ENCODE measurements around the gene DDX19B.
"Not testable (repeated sequence)": the region's sequence is repeated elsewhere in the genome, so short reads cannot be mapped to it uniquely, and the experiment has no call there.

Gene DDX19B

DNA sequence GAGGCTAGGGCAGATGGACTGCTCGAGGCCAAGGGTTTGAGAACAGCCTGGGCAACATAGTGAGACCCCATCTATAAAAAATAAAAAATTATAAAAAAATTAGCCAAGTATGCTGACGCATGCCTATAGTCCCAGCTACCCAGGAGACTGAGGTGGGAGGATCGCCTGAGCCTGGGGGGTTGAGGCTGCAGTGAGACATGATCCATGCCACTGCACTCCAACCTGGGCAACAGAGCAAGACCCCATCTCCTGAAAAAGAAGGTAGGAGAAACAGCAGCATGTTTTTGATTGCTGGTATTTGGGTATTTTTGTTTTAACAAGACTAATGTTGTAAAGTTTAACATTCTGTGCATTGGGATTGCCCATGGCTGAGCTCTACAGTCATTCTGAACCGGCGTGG is 38.8 kb downstream of the DDX19B start:
- TF ChIP-seq POLR2A (IDR thresholded peaks at IDR 0.05; ENCODE audit: low read depth, low read length) (no peak), TAF1 (IDR thresholded peaks at IDR 0.05; ENCODE audit: borderline replicate concordance, low read depth, low read length) (no peak), POLR2AphosphoS5 (IDR thresholded peaks at IDR 0.05; ENCODE audit: low read depth, low read length) (no peak)
- FAIRE-seq (no peak), DNase-seq (ENCODE audit: insufficient read length) (no peak)

DNA sequence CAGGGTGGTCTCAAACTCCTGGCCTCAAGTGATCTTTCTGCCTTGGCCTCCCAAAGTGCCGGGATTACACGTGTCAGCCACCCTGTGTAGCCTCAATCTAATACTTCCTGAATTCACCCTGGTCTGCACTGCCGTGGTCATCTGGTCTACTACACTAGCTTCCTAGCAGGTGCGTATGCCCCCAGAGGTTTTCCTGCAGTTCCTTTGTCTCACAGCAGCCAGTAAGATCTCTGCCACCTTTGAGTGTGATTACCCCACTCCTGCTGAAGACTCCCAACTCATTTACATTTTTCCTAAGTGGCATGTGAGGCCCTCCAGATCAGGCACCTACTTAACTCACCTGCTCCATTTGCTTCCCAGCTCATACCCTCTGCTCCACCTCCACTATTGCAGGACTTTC is 42.6 kb downstream of the DDX19B start:
- no peak for DNase-seq (ENCODE audit: insufficient read length)
- no peak for TF ChIP-seq POLR2AphosphoS5 (IDR thresholded peaks at IDR 0.05; ENCODE audit: low read depth, low read length)
- FAIRE-seq = no peak

DNA sequence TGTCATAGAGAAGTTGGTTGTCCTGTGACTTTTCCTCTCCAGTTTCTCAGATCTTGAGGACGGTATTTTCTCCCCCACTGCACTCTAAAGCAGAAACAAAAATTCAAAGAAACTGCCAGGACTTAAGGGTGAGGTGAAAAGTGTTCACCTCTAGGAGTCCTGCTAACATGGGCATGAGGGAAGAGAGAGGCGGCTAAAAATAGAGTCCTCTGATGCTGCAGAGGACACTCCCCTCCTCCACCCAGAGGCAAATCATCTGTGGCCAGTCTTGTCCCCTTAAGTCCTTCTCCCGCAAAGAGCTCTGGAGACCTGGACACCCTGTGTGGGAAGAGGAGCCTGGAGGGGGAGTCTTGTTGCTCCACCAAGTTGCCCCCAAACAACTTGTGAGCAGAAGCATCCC is 43.0 kb downstream of the DDX19B start:
- FAIRE-seq = no peak
- TF ChIP-seq POLR2AphosphoS5 (IDR thresholded peaks at IDR 0.05; ENCODE audit: low read depth, low read length) (no peak), POLR2A (IDR thresholded peaks at IDR 0.05; ENCODE audit: low read depth, low read length) (no peak), TAF1 (IDR thresholded peaks at IDR 0.05; ENCODE audit: borderline replicate concordance, low read depth, low read length) (no peak)
- no peak for DNase-seq (ENCODE audit: insufficient read length)

DNA sequence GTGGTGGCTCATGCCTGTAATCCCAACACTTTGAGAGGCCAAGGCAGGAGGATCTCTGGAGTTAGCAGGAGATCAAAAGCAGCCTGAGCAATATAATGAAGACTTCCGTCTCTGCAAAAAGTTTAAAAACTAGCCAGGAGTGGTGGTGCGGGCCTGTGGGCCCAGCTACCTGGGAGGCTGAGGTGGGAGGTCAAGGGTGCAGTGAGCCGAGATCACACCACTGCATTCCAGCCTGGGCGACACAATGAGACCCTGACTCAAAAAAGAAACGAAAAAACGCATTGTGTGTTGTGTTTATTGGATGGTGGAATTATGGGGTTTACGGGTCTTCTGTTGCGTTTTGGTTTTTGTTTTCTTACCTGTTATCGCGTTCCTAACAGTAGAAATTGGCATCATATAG is 46.9 kb downstream of the DDX19B start:
- FAIRE-seq (no peak), DNase-seq (ENCODE audit: insufficient read length) (no peak)
- TF ChIP-seq POLR2AphosphoS5 (IDR thresholded peaks at IDR 0.05; ENCODE audit: low read depth, low read length) = no peak
- TF ChIP-seq TAF1 (IDR thresholded peaks at IDR 0.05; ENCODE audit: borderline replicate concordance, low read depth, low read length) = no peak
- no peak for TF ChIP-seq POLR2A (IDR thresholded peaks at IDR 0.05; ENCODE audit: low read depth, low read length)

DNA sequence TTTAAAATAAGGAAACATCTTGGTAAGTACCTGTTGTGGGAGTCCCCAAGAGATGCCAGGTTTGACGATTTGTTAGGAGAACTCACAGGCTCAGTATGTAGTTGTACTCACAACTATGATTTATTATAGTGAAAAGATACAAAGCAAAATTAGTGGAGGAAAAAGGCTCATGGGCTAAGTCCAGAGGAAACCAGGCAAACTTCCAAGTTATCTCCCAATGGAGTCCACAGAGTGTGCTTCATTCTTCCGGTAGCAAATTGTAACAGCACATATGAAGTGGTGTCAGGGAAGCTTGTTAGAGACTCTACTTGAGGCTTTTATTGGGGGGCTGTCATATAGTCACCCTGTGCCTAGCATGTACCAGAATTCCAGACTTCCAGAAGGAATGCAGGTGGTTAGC is 50.0 kb downstream of the DDX19B start:
- FAIRE-seq (no peak), DNase-seq (ENCODE audit: insufficient read length) (no peak)

DNA sequence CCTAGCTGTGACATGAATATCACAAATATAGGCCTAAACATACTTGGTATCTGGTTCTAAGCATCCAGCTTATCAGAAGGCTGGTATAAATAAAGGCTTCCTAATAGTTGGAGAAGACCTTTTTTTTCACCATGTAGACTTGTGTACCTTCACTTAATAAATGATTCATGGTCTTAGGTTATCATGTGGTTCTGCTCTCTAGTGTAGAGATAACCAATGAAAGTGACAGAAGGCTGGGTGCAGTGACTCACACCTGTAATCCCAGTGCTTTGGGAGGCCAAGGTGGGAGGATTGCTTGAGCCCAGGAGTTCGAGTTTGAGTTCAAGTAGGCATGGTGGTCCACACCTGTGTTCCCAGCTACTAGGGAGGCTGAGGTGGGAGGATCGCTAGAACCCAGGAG is 50.8 kb downstream of the DDX19B start:
- no peak for FAIRE-seq
- no peak for DNase-seq (ENCODE audit: insufficient read length)
- TF ChIP-seq TAF1 (IDR thresholded peaks at IDR 0.05; ENCODE audit: borderline replicate concordance, low read depth, low read length) = no peak
- no peak for TF ChIP-seq POLR2A (IDR thresholded peaks at IDR 0.05; ENCODE audit: low read depth, low read length)
- TF ChIP-seq POLR2AphosphoS5 (IDR thresholded peaks at IDR 0.05; ENCODE audit: low read depth, low read length) = no peak

More for the DNA sequence above, 50.0 kb downstream of the DDX19B start:
- TF ChIP-seq TAF1 (IDR thresholded peaks at IDR 0.05; ENCODE audit: borderline replicate concordance, low read depth, low read length) = no peak
- no peak for TF ChIP-seq POLR2AphosphoS5 (IDR thresholded peaks at IDR 0.05; ENCODE audit: low read depth, low read length)
- TF ChIP-seq POLR2A (IDR thresholded peaks at IDR 0.05; ENCODE audit: low read depth, low read length) = no peak

DNA sequence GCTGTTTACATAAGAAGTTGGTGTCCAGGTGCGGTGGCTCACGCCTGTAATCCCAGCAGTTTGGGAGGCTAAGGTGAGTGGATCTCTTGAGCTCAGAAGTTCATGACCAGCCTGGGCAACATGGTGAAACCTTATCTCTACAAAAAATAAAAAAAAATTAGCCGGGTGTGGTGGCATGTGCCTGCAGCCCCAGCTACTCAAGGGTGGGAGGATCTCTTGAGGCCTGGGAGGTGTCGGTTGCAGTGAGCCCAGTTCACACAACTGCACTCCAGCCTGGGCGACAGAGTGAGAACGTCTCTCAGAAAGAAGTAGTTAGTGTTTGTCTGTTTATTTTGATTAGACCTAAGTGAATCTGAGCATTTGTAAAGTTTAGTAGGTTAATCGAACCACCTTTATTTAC is 60.6 kb downstream of the DDX19B start:
- no peak for DNase-seq (ENCODE audit: insufficient read length)
- no peak for TF ChIP-seq POLR2A (IDR thresholded peaks at IDR 0.05; ENCODE audit: low read depth, low read length)
- no peak for TF ChIP-seq POLR2AphosphoS5 (IDR thresholded peaks at IDR 0.05; ENCODE audit: low read depth, low read length)
- no peak for TF ChIP-seq TAF1 (IDR thresholded peaks at IDR 0.05; ENCODE audit: borderline replicate concordance, low read depth, low read length)
- FAIRE-seq = no peak

DNA sequence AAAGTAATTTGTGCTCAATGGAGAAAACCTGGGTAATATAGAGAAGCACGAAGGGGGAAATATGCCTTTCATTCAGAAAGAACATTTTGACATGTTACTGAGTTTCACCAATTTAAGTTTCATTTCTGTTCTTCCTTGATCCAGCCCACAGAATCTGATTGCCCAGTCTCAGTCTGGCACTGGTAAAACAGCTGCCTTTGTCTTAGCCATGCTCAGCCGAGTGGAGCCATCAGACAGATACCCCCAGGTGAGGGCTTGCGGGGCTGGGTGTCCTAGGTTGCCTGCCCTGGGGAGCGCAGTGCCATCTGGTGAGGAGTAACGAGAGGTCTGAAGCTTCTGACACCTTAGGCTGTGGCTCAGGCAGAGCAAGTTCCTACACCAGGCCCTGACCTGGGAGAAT is 65.4 kb downstream of the DDX19B start:
- DNase-seq (ENCODE audit: insufficient read length) (peak; percentile 34), FAIRE-seq (no peak)
- TF ChIP-seq POLR2AphosphoS5 (IDR thresholded peaks at IDR 0.05; ENCODE audit: low read depth, low read length) (no peak), TAF1 (IDR thresholded peaks at IDR 0.05; ENCODE audit: borderline replicate concordance, low read depth, low read length) (no peak), POLR2A (IDR thresholded peaks at IDR 0.05; ENCODE audit: low read depth, low read length) (no peak)

DNA sequence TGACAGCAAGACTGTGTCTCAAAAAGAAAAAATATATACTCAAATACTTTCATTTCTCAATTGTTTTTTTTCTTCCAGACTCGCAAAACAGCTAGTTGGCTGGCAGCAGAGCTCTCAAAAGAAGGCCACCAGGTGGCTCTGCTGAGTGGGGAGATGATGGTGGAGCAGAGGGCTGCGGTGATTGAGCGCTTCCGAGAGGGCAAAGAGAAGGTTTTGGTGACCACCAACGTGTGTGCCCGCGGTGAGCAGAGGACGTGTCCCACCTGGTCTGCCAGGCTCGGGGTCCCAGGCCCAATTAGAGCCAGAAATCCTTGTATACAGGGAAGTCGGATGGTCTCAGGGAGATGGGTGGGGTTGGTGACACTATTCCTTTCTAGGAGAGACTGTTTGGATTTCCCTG is 71.2 kb downstream of the DDX19B start:
- DNase-seq (ENCODE audit: insufficient read length); FAIRE-seq: not testable (repeated sequence)

DNA sequence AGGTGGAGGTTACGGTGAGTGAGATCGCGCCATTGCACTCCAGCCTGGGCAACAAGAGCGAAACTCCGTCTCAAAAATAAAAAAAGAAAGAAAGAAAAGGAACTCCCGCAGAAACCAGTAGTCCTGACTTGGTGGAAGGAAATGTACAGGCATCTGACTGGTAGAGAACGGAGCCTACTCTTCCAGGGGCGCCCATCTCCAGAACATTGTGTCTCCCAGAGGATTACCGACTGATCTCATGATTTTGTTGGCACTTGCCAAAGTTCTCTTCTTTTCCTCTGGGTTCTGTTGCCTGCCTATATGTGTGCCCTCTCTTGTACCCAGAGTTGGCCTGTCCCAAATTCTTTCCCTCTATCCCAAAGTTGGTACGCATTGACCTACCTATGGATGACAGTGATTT is 71.9 kb downstream of the DDX19B start:
- FAIRE-seq (no peak), DNase-seq (ENCODE audit: insufficient read length) (no peak)
- TF ChIP-seq POLR2A (IDR thresholded peaks at IDR 0.05; ENCODE audit: low read depth, low read length) (no peak), TAF1 (IDR thresholded peaks at IDR 0.05; ENCODE audit: borderline replicate concordance, low read depth, low read length) (no peak), POLR2AphosphoS5 (IDR thresholded peaks at IDR 0.05; ENCODE audit: low read depth, low read length) (no peak)

DNA sequence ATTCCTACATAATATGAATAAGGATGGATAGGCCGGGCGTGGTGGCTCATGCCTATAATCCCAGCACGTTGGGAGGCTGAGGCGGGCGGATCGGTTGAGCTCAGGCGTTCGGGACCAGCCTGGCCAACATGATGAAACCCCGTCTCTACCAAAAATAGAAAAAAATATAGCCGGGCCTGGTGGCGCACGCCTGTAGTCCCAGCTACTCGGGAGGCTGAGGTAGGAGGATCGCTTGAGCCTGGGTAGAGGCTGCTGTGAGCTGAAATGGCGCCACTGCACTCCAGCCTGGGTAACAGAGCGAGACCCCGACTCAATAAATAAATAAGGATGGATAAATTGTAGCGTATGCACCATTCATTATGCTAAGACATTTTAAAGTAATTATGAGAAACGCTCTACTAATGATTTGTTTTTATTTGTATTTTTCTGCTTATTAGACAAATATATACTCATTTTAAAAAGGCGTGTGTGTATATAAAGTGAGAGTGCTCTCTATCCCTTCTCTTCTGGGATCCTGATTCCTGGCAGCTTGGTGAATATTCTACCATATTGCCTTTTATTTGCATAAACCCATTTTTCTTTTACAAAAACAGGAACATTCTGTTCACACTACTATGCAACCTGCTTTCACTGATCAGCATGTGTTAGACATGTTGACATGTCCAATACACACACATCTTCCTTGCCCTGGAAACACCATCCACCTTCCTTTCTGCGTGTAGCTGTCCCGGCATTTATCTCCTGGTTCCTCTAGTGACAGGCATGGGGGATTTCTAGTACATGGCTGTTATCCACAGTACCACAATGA is 74.1 kb downstream of the DDX19B start:
- no peak for FAIRE-seq
- TF ChIP-seq POLR2A (IDR thresholded peaks at IDR 0.05; ENCODE audit: low read depth, low read length) = no peak; the same call in 1 of the 2 replicates
- TF ChIP-seq TAF1 (IDR thresholded peaks at IDR 0.05; ENCODE audit: borderline replicate concordance, low read depth, low read length) = no peak
- TF ChIP-seq POLR2AphosphoS5 (IDR thresholded peaks at IDR 0.05; ENCODE audit: low read depth, low read length) = no peak; the same call in 1 of the 2 replicates
- no peak for DNase-seq (ENCODE audit: insufficient read length)

DNA sequence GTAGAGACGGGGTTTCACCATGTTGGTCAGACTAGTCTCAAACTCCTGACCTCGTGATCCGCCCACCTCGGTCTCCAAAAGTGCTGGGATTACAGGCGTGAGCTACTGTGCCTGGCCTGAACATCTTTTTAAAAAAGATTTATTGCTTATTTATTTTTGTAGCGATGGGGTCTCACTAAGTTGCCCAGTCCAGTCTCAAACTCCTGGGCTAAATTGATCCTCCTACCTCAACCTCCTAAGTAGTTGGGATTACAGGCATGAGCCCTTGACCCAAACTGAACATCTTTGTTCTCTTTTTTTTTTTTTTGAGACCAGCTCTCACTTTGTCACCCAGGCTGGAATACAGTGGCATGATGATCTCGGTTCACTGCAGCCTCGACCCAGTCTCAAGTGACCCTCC is 75.2 kb downstream of the DDX19B start:
- FAIRE-seq (no peak), DNase-seq (ENCODE audit: insufficient read length) (no peak)
- TF ChIP-seq POLR2A (IDR thresholded peaks at IDR 0.05; ENCODE audit: low read depth, low read length) (no peak), TAF1 (IDR thresholded peaks at IDR 0.05; ENCODE audit: borderline replicate concordance, low read depth, low read length) (no peak), POLR2AphosphoS5 (IDR thresholded peaks at IDR 0.05; ENCODE audit: low read depth, low read length) (no peak)
